WTC11 (cell line): ENCODE measurements around the gene SLC26A3.

Source experiments
- PREB ChIP-seq: sonication (generic); formaldehyde crosslinking; IDR thresholded peaks from 2 replicates; pipeline ENCODE4 v1.8.1; 2022; ENCODE audit warnings: mild to moderate bottlenecking, missing genetic modification reagents, moderate library complexity, borderline replicate concordance
- ZBTB21 ChIP-seq: sonication (generic); formaldehyde crosslinking; IDR thresholded peaks from 2 replicates; pipeline ENCODE4 v1.8.1; 2023; ENCODE audit warnings: mild to moderate bottlenecking, missing genetic modification reagents, borderline replicate concordance
- TF ChIP-seq, protein P1 (sequence below): fragments of 200-600 bp; IDR thresholded peaks from 2 replicates; pipeline ENCODE4 v1.8.0; 2022; ENCODE audit warnings: antibody characterized with exemption

DNA sequence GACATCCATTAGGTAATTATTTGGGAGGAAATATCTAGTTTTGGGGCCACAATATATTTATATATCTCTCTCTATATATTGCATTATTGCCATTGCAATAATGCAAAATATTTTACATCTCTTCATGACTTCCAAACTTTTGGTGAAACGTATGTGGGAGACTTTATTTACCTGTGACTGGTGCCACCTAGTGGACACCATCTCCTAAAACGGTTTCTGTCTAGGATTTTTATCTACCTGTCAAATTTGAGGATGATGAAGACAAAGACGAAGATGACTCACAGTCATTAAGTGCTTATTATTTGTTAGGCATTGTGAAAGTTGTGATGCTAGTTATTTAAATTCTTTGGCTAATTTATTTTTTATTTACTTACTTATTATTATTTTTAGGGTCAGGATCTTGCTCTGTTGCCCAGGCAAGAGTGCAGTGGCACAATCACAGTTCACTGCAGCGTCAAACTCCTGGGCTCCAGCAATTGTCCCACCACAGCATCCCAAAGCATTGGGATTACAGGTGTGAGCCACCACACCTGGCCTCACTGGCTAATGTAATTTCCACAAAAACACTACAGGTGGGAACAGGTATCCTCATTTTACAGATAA lies 77.8 kb downstream of the SLC26A3 start:
- TF ChIP-seq, protein P1, sequence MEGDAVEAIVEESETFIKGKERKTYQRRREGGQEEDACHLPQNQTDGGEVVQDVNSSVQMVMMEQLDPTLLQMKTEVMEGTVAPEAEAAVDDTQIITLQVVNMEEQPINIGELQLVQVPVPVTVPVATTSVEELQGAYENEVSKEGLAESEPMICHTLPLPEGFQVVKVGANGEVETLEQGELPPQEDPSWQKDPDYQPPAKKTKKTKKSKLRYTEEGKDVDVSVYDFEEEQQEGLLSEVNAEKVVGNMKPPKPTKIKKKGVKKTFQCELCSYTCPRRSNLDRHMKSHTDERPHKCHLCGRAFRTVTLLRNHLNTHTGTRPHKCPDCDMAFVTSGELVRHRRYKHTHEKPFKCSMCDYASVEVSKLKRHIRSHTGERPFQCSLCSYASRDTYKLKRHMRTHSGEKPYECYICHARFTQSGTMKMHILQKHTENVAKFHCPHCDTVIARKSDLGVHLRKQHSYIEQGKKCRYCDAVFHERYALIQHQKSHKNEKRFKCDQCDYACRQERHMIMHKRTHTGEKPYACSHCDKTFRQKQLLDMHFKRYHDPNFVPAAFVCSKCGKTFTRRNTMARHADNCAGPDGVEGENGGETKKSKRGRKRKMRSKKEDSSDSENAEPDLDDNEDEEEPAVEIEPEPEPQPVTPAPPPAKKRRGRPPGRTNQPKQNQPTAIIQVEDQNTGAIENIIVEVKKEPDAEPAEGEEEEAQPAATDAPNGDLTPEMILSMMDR: peak; percentile 58
- no peak for TF ChIP-seq PREB (CRISPR knock-in tag)
- no peak for TF ChIP-seq ZBTB21
